ENCODE results near the gene GNAZ.

The GNAZ gene

DNA sequence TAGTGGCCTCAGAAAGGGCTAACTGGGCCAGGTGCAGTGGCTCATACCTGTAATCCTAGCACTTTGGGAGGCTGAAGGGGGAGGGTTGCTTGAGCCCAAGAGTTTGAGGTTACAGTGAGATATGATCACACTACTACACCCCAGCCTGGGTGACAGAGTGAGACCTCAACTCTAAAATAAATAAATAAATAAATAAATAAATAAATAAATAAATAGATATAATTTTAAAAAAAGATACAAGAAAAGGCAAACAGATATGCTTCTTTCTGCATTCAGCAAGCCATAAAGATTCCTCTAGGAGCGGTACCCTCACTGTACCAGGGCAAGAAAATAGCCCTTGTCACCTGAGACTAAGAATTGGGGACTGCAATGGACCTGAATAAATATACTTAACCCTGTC lies 72.8 kb downstream of the GNAZ start:
- Histone ChIP-seq H3K27me3 (ENCODE audit: low read depth, low read length) (no peaks in the 10 kb centered on the region), H3K36me3 (ENCODE audit: control insufficient read depth in 1 of 2, insufficient read depth in 2 of 2, low read length in 2 of 2) (no peaks in the 10 kb centered on the region), H3K27ac (ENCODE audit: low read length) (no peak overlapping the region), H3K4me1 (ENCODE audit: control insufficient read depth in 1 of 2, insufficient read depth in 2 of 2, low read length in 2 of 2) (peaks cover 4 to 19% of the 10 kb centered on the region in 2 donors), H3K9me3 (ENCODE audit: control insufficient read depth in 1 of 2, low read length in 2 of 2) (no peaks in the 10 kb centered on the region), H3K4me3 (ENCODE audit: low read depth in 1 of 2, low read length in 2 of 2) (no peak overlapping the region)

DNA sequence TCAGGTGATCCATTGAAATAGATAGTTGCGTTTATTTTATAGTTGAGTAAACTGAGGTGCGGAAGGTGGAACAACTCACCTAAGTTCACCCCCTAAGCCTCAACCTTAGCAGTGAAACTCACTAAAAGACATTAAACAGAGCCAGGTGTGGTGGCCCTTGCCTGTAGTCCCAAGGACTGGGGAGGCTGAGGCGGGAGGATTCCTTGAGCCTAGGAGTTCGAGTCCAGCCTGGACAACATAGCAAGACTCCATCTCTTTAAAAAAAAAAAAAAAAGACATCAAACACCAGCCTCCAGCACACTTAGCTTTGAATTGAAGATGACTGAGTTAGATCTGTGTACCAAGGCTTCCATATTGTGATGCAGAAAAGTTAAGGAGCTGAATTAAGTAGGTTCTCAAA lies 74.1 kb downstream of the GNAZ start:
- Histone ChIP-seq H3K36me3 (ENCODE audit: control insufficient read depth in 1 of 2, insufficient read depth in 2 of 2, low read length in 2 of 2) (peaks cover 0 to under 1% of the 10 kb centered on the region in 2 donors), H3K27ac (ENCODE audit: low read length) (peak overlapping the region; percentile 78), H3K4me3 (ENCODE audit: low read depth in 1 of 2, low read length in 2 of 2) (peak overlapping the region; percentile 53 to 64), H3K27me3 (ENCODE audit: low read depth, low read length) (no peaks in the 10 kb centered on the region), H3K9me3 (ENCODE audit: control insufficient read depth in 1 of 2, low read length in 2 of 2) (no peaks in the 10 kb centered on the region), H3K4me1 (ENCODE audit: control insufficient read depth in 1 of 2, insufficient read depth in 2 of 2, low read length in 2 of 2) (peaks cover 4 to 20% of the 10 kb centered on the region in 2 donors)

DNA sequence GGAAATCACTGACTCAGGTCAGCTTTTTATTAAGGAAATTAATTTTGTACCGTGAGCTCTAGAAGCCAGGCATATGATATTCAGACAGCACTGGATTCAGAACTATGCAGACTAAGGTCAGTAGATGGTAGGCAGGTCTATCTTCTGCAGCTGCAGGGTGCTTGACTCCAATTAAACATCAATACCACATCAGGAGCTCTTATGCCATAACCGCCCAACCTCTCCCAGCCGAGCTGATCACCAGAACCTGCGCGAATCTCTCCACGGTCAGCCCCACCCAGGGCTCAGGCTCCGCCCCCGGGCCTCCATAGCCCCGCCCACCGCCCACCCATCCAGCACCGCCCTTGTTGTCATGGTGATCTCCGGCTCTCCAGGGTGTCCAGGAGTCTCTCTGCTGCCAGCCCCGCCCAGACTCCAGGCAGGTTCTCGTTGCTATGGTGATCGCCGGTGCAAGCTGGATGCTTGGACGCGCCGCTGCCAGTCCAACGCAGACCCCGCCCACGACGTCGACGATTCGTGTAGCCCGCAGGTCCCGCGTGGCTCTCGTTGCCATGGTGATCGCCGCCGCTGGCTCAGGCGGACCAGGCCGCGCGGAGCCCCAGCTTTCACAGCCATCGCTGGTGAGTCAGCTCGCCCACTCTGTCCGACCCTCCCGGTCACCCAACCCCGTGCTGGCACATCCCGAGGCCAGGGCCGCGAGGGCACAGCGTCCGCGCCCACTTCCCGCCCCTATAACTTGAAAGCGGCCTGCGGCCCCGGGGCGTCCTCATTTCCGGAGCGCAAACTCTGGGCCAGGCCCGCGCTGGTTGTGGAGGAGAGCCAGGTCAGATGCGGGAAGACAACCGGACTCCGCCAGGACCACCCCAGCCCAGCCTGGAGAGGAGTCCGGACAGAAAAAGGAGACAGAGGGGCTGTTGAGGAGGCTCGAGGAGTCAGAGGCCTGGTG lies 74.9 kb downstream of the GNAZ start, which contains the start of gene RAB36:
RAB36 (plus strand) TSS at position 546 of the 946 bp plus-strand sequence. CDS start 1,140 bp downstream, outside the sequence.
- Histone ChIP-seq H3K4me3 (ENCODE audit: low read depth in 1 of 2, low read length in 2 of 2) (peak within 1 kb of the TSS; percentile 53 to 64), H3K4me1 (ENCODE audit: control insufficient read depth in 1 of 2, insufficient read depth in 2 of 2, low read length in 2 of 2) (peaks cover 4 to 20% of the 10 kb centered on the region in 2 donors), H3K27me3 (ENCODE audit: low read depth, low read length) (no peaks in the 10 kb centered on the region), H3K36me3 (ENCODE audit: control insufficient read depth in 1 of 2, insufficient read depth in 2 of 2, low read length in 2 of 2) (peaks cover 0 to 6% of the 10 kb centered on the region in 2 donors), H3K27ac (ENCODE audit: low read length) (peak within 1 kb of the TSS; percentile 78), H3K9me3 (ENCODE audit: control insufficient read depth in 1 of 2, low read length in 2 of 2) (no peaks in the 10 kb centered on the region)

DNA sequence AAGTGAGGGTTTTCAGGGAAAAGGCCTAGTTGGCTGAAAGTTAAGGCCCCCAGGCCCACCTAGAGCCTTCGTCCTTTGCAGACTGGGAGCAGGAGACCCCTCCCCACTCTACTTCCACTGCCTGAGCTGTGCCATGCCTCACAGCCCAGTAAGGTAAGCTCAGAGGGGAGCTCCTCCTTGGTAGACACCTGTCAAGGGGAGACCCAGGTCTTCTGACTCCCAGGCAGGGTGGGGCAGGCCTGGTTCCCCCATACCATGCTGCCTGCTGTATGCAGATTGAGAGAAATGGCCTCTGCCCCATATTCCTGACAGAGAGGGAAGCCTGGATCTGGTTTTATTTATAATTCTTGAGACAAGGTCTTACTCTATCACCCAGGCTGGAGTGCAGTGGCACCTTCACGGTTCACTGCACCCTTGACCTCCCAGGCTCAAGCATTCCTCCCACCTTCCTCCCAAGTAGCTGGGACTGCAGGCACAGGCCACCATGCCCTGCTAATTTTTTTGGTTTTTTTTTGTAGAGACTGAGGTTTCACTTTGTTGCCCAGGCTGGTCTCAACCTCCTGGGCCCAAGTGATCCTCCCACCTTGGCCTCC lies 75.7 kb downstream of the GNAZ start:
- Histone ChIP-seq H3K4me1 (ENCODE audit: control insufficient read depth in 1 of 2, insufficient read depth in 2 of 2, low read length in 2 of 2) (peaks cover 4 to 20% of the 10 kb centered on the region in 2 donors), H3K36me3 (ENCODE audit: control insufficient read depth in 1 of 2, insufficient read depth in 2 of 2, low read length in 2 of 2) (peaks cover 0 to 6% of the 10 kb centered on the region in 2 donors), H3K27me3 (ENCODE audit: low read depth, low read length) (no peaks in the 10 kb centered on the region), H3K9me3 (ENCODE audit: control insufficient read depth in 1 of 2, low read length in 2 of 2) (no peaks in the 10 kb centered on the region), H3K4me3 (ENCODE audit: low read depth in 1 of 2, low read length in 2 of 2) (peak overlapping the region; percentile 48 to 64), H3K27ac (ENCODE audit: low read length) (peak overlapping the region; percentile 63)

DNA sequence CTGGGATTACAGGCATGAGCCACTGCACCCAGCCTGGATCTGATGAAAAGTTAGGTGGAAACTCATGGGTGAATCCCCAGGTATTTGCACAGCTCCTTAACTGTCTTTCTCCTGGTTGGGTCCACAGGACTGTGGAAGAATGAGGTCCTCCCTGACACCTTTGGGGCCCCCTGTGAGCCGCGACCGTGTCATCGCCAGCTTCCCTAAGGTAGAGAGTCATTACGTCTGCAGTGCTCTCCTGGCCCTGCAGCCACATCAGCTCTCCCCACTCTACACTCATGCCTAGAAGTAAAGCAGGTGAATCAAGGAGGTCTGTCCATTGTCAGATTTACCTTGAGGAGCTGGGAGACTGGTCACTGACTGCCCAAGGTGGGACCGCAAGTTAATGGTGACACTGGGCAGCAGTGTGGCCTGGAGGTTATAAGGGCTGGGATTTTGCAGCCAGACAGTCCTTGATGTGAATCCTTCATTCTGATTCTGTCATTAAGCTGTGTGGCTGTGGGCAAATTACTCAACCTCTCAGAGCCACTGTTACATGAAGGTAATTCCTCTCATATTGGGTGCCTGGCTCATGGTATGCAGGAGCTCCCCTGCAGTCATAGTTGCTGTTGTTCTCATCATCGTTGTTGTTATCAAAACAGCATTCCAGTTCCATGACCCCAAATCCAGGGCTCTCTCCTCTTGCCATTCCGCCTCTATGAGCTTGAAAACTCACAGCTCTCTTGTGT lies 76.3 kb downstream of the GNAZ start:
- H3K4me3 ChIP-seq (ENCODE audit: low read depth in 1 of 2, low read length in 2 of 2), result no peak overlapping the region
- H3K36me3 ChIP-seq (ENCODE audit: control insufficient read depth in 1 of 2, insufficient read depth in 2 of 2, low read length in 2 of 2), result peaks cover 0 to 6% of the 10 kb centered on the region in 2 donors
- peaks cover under 1 to 16% of the 10 kb centered on the region in 2 donors for H3K4me1 ChIP-seq (ENCODE audit: control insufficient read depth in 1 of 2, insufficient read depth in 2 of 2, low read length in 2 of 2)
- no peaks in the 10 kb centered on the region for H3K9me3 ChIP-seq (ENCODE audit: control insufficient read depth in 1 of 2, low read length in 2 of 2)
- H3K27me3 ChIP-seq (ENCODE audit: low read depth, low read length), result no peaks in the 10 kb centered on the region
- peak overlapping the region; percentile 21 for H3K27ac ChIP-seq (ENCODE audit: low read length)

DNA sequence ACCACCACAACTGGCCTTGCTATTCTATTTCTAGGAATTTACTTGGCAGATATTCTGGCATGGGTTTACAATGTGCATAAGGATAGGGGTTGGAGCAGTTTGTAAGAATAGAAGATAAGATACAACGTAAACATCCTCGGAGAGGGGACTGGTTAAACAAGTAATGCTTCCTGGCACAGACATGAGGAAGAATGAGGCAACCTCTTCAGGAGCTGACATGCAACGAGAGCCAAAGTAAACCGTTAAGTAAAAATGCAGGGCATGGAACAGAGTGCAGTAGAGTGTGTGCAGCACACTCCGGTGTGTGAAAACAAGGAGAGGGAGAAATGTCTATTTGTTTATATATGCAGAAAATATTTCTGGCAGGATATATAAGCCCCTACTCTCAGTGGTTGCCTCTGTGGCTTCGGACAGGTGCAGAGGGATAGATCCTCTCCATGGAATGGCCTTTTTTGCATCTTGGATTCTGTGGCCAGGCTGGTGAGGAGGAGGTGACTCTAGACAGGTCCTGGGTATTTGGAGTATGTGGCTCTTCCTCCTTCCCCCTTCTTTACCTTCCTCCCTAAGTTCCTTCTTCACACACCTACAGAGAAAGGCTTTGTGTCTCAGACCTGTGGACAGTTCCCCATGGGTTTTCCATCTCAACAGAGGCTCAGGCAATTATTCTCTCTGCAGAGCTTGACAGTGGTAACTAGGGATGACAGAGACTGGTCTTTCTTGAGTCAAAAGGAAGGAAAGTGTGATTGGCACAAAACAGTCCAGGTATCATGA lies 77.5 kb downstream of the GNAZ start:
- Histone ChIP-seq H3K4me1 (ENCODE audit: control insufficient read depth in 1 of 2, insufficient read depth in 2 of 2, low read length in 2 of 2) (peaks cover 0 to 8% of the 10 kb centered on the region in 2 donors), H3K4me3 (ENCODE audit: low read depth in 1 of 2, low read length in 2 of 2) (no peak overlapping the region), H3K9me3 (ENCODE audit: control insufficient read depth in 1 of 2, low read length in 2 of 2) (no peaks in the 10 kb centered on the region), H3K36me3 (ENCODE audit: control insufficient read depth in 1 of 2, insufficient read depth in 2 of 2, low read length in 2 of 2) (peaks cover 0 to 9% of the 10 kb centered on the region in 2 donors), H3K27me3 (ENCODE audit: low read depth, low read length) (no peaks in the 10 kb centered on the region), H3K27ac (ENCODE audit: low read length) (no peak overlapping the region)

DNA sequence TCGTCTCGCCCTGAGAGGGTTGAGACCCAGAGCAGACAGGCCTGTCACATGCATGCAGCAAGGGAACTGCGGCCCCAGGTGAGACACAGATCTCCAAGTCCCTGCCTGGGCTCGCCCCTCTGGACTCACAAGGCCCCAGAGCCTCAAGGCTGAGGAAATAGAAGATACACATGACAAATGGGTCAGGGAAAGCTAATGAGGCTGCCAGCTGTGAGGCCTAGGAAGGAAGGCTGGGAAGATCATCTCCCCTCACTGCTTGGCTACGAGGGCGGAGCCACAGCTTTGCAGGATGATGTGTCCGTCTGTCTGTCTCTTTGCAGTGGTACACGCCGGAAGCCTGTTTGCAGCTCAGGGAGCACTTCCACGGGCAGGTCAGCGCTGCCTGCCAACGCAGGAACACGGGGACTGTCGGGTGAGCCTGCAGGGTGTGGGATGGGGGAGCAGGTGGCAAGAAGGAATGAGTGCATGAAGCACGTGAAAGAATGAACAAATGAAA lies 79.5 kb downstream of the GNAZ start:
- Histone ChIP-seq H3K9me3 (ENCODE audit: control insufficient read depth in 1 of 2, low read length in 2 of 2) (no peaks in the 10 kb centered on the region), H3K4me3 (ENCODE audit: low read depth in 1 of 2, low read length in 2 of 2) (no peak overlapping the region), H3K4me1 (ENCODE audit: control insufficient read depth in 1 of 2, insufficient read depth in 2 of 2, low read length in 2 of 2) (peaks cover 0 to 8% of the 10 kb centered on the region in 2 donors), H3K36me3 (ENCODE audit: control insufficient read depth in 1 of 2, insufficient read depth in 2 of 2, low read length in 2 of 2) (peaks cover 0 to 9% of the 10 kb centered on the region in 2 donors), H3K27ac (ENCODE audit: low read length) (no peak overlapping the region), H3K27me3 (ENCODE audit: low read depth, low read length) (no peaks in the 10 kb centered on the region)

DNA sequence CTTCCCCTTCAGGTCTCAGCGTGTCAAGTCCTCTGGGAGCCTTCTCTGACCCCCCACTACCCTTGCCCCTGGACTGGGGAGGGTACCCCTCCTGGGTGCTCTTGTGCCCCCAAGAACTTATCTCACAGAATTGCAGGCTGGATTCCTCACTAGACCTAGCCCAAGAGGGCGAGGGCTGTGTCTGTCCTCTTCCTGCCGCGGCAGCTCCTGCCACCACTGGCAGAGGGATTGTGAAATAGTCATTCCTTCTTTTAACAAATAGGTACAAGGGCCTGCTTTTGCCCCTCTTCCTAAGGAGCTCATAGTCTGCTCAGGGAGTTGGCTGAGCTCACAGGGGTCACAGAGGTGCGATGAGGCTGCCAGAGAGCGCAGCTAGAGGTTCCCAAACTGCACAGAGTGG lies 80.4 kb downstream of the GNAZ start:
- Histone ChIP-seq H3K4me3 (ENCODE audit: low read depth in 1 of 2, low read length in 2 of 2) (no peak overlapping the region), H3K27ac (ENCODE audit: low read length) (no peak overlapping the region), H3K27me3 (ENCODE audit: low read depth, low read length) (no peaks in the 10 kb centered on the region), H3K9me3 (ENCODE audit: control insufficient read depth in 1 of 2, low read length in 2 of 2) (no peaks in the 10 kb centered on the region), H3K36me3 (ENCODE audit: control insufficient read depth in 1 of 2, insufficient read depth in 2 of 2, low read length in 2 of 2) (peaks cover 0 to 9% of the 10 kb centered on the region in 2 donors), H3K4me1 (ENCODE audit: control insufficient read depth in 1 of 2, insufficient read depth in 2 of 2, low read length in 2 of 2) (peaks cover 0 to 8% of the 10 kb centered on the region in 2 donors)

DNA sequence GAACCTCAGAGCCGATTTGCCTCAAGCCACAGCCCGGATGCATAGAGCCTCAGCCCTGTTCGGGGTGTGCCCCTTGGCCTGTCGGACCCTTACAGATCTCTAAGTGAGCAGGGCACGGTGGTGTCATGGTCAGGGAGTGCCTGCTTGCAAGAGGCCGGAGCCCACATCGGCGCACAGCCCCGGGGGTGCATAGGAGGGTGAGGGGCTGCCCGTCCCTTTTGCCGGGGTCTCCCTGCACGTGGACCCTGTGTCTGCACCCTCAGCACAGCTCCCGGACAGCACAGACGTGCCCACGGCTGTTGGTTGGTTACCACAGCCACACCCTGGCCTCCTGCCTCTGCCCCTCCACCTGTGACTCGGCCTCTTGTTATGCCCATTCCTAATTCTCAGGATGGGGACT lies 81.5 kb downstream of the GNAZ start:
- Histone ChIP-seq H3K27ac (ENCODE audit: low read length) (no peak overlapping the region), H3K4me3 (ENCODE audit: low read depth in 1 of 2, low read length in 2 of 2) (no peak overlapping the region), H3K36me3 (ENCODE audit: control insufficient read depth in 1 of 2, insufficient read depth in 2 of 2, low read length in 2 of 2) (peaks cover 0 to 9% of the 10 kb centered on the region in 2 donors), H3K9me3 (ENCODE audit: control insufficient read depth in 1 of 2, low read length in 2 of 2) (no peaks in the 10 kb centered on the region), H3K4me1 (ENCODE audit: control insufficient read depth in 1 of 2, insufficient read depth in 2 of 2, low read length in 2 of 2) (peaks cover 0 to 8% of the 10 kb centered on the region in 2 donors), H3K27me3 (ENCODE audit: low read depth, low read length) (no peaks in the 10 kb centered on the region)

DNA sequence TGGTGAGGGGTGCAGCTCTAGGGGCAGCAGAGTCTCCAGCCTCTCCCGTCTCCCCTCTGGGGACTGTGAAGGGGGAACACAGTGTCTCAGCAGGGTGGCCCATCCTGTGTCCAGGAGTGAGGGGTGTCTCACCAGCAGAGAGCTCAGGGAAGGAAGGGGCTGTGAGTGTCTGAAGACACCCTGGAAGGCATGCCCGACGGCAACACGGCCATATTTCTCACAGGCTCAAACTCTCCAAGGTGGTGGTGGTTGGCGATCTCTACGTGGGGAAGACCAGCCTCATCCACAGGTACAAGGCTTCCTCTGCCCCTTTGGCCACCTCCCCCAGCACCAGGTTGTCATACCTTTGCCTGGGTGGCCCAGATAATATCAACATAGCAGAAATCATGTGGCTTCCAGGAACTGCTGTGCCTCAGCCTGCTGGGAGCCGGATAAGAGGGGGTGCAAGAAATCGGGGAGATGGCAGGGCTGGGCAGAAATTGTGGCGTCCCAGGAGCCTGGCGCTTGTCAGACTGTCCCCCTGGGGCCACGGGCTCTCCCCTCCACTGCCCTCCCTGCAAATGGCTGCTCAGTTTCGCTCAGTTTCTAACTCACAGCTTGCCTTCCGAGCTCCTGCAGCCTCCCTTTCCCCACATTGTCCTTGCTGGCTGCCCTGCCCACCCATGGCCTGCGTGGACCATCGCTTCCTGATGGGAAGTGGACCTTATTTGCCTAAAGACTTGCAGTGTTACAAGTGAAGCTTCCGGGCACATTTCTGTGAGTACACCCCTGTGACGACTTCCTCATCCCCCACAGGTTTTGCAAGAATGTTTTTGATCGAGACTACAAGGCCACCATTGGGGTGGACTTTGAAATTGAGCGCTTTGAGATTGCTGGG lies 82.2 kb downstream of the GNAZ start:
- Histone ChIP-seq H3K36me3 (ENCODE audit: control insufficient read depth in 1 of 2, insufficient read depth in 2 of 2, low read length in 2 of 2) (peaks cover 0 to 9% of the 10 kb centered on the region in 2 donors), H3K27me3 (ENCODE audit: low read depth, low read length) (no peaks in the 10 kb centered on the region), H3K9me3 (ENCODE audit: control insufficient read depth in 1 of 2, low read length in 2 of 2) (no peaks in the 10 kb centered on the region), H3K27ac (ENCODE audit: low read length) (no peak overlapping the region), H3K4me1 (ENCODE audit: control insufficient read depth in 1 of 2, insufficient read depth in 2 of 2, low read length in 2 of 2) (peaks cover 0 to 8% of the 10 kb centered on the region in 2 donors), H3K4me3 (ENCODE audit: low read depth in 1 of 2, low read length in 2 of 2) (no peak overlapping the region)
